GM11168 (cell line): ENCODE results near the gene SORBS2.

ENCODE experiments used
- in situ Hi-C: fragments of 300-500 bp; cut with MboI; formaldehyde crosslinking; loops from one replicate; pipeline ENCODE4 v1.12.0; 2022; ENCODE audit warnings: low sequenced_read_pairs; ENCODE audit not compliant: unreplicated experiment

SORBS2 gene

DNA sequence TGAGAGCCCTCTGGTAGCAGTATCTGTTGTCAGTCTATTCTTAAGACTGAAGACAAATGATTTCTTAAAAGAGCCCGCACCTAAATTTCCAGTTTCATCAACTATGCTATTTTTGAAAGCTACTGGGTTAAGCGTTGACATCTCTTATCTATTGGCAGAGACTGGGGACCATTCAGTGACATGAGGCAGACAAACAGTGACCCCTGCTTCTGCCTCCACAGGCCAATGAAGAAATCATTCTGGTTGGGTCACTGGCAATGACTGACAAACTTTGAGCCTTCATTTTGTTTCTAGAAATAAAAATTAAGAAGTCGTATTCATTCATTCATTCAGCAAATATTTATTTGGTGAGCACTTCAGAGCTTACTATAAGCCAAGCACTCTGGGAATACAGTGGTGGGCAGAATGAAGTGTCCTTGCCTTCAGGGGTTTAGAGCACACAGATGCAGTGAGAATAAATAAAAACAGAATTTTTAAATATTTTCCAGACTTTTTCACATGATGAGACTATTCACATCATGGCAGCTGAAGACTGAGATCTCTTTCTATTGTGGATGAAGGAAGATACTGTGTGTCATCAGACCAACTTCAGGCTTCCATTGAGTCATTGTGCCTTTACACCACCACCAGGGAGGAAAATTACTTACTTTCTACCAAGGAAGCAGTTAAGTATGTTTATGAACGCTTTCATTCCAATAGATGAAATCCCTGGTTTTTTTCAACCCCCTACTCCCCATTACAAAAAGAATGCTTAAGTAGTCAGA is 36.0 kb downstream of the SORBS2 start:
- in situ Hi-C loops = no loop called here

DNA sequence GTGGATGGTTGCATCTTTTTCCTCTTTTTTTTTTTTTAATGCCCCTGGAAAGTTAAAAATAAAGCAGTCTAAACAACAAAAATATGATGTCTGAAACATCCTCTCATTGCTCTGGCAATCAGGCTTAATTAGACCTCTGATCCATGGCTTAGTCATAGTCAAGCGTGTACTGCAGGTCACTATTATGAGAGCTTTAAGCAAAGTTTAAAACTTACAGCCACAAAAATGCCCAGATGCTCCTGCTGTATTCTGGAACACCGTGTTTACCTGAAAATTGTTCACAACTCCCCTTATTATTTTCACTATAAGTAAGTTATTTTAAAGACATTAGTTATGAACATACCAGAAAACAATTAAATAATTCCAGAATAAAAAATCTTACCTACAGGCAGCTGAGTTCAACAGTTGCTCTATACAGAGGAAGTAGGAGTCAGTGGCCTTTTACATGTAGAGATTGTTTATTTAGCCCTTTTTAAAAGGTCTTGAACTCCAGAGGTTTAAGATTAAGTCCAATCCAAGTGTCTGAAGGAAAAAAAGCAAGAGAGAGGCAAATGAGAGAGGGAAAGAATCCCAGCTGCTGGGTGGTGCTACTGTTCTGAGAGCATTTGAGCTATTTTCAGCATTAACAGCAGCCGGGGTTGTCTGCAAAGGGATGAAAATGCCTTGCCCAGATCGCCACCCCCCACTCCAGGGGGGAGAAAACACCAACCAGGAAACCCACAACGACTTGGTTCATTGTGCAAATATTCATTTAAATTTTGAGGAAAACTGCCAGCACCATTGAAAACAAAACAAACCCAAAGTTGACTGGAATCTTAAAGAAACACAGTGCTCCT is 36.9 kb downstream of the SORBS2 start:
- in situ Hi-C loops = no loop called here

DNA sequence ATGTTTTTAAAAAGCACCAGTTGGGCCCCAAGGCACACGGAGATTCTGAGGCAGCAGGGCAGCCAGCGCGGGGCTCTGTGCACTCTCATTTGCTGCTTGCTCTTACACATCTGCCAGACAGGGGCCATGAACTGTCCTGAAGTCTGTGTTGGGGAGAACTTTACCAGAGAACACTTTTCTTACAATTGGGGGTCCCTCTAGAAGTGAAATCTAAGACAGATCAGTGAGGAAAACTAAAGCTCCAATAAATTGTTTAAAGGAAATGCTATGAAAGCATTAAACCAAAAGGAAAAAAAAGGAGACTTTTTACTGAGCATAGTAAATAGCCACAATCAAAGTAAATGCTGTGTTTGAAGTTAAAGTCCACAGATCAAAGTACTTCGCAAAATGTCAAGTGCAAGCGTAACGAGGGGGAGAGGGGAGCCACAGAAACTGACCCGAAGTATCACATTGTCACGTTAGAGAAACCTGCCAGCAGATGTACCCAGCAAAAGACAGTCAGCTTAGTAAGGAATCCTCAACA is 37.8 kb downstream of the SORBS2 start:
- in situ Hi-C loops = no loop called here

DNA sequence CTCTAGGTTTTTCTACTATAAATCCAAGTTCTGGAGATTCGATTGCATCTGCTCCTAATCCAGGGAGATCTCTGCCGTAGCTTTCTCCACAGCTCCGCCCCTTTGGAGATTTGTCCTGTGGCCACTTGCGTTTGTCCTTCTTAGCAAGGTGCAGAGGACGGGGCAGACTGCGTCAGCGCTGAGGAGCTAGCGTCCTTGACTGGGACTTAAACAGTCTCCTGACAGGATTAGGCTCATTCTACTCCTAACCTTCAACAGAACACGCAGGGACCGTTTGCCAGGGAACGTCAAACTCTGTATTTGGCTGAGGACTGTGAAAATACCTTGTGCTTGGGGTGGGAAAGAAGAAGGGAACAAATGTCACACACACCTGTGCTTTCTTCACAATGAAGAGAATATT is 38.6 kb downstream of the SORBS2 start:
- in situ Hi-C loops = no loop called here

DNA sequence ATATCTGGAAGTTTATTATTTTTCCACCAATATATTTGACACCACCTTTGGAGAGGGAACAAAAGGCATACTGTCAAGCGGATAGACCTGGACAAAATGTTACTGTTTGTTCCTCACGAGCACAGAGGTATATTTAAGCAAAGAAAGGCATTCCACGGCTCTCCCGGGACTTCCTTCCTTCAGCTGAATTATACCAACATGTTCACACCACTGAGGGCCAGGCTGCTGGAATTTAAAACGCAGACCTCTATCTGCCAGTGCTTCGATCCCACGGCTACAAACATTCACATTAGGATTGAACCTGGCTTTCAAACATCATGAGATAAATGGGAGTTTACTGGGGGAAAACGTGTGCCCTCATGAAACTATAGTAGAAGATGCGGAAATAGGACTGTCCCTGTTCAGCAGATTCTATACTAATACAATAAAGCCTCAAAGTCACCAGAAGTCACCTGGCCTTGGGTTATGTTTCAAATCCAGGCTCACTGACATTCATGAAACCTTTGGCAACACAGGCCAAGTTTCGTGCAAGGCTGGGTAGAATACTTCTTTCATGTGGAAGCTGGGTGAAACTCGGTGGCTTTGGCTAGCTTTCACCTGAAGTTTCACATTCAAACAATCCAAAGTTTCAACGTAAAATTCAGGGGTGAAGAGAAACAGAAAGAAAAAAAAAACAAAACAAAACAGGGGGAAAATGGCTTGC is 39.5 kb downstream of the SORBS2 start:
- in situ Hi-C loops = no loop called here

DNA sequence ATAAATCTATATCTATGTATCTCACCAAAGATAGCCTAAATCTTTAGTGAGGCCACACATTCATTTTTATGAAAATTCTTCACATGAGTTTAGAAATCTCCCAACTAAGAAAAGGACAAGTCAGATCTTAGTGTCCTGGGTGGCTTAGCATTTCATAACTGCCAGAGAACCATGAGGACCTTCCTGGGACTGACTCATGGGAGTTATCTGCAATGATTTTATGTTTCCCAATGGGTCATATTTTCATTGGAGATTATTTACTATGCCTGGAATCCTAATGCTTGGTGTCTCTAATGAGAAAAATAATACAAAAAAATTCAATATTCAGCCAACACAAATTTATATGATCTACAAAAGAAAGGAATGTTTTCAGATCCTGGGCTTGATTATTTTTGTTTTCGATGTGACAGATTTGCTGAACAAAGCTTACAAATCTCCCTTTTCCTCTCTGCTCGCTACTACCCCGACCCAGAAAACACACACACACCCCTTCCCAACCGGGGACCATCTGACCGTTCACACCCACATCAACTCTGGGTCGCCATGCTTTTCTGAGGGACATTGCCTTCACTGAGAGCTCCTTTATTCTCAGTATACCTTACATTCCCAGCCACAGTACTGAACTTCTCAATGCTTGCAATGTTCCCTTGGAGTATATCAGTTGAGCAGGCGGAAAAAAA is 40.1 kb downstream of the SORBS2 start:
- in situ Hi-C loops = no loop called here

DNA sequence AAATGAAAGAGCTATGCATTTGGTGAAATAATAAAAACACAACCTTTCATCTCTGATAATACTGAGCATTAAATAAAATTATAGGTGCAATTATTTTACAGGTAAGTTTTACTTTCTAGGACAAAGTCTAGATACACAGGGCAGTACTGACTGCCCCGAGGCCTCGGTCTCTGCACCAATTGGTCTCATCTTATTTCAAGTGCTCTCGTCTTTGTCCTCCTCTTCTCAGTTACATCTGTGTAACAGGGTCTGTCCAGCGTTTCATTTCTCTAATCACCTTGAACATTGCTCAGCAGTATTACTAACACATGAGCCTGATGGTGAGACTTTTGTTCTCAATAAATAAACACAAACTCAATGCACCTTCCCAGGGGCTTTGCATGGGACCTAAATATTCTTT is 44.5 kb downstream of the SORBS2 start:
- in situ Hi-C loops = no loop called here

DNA sequence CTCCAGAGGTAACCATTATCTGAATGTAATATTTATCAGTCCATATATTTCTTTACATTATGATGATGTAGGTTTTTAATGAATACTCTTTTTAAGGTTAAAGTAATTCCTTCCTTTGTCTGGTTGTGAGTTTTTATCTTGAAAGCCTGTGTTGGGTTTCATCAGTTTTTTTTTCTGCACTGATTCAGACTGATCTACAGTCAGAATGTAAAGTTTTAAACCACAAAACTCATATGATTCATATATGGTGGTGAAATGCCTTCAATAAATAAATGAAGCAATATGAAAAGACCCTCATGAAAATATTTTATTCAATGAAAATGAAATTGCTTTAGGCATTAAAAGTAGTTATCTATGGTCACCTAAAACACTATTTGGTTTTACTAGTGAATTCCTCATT is 47.1 kb downstream of the SORBS2 start:
- in situ Hi-C loops = no loop called here

DNA sequence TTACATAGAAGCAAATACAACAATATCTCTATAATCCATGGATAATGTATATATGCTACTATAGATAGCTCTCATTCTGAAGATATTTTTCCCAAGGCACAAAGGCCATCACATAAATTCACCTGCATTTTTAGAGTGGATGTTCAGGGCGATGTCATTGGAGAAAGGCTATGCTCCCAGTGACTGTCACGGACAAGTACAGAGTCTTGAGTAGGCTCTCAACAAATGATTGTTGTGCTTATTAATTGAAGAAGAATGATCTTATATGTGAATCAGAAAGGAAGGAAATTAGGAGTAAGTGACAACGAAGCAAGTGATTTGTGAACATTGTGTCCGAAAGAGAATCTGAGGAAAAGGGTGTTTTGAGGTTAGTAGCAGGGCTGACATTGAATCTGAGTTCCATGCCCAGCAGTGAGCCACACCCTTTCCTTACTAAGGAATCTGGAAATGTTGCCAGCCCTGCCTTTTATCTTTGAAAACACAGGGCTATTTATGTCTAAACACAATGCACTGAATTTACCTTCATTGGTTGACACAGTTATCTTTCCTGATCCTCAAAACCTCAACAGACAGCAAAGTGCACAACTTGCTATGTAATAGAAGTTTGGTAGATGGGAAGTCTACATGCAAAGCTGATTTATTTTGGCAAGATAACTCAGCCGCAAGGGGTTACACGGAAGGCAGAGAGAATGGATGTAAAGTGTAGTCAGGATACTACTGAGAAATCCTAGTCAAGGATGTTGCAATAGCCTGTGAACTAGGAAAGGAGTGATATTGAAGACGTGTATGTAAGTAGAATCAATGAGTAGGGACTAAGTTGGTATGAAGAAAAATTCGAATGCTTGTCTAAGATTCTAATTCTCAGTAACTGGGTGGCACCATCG is 50.4 kb downstream of the SORBS2 start:
- in situ Hi-C loops = no loop called here

DNA sequence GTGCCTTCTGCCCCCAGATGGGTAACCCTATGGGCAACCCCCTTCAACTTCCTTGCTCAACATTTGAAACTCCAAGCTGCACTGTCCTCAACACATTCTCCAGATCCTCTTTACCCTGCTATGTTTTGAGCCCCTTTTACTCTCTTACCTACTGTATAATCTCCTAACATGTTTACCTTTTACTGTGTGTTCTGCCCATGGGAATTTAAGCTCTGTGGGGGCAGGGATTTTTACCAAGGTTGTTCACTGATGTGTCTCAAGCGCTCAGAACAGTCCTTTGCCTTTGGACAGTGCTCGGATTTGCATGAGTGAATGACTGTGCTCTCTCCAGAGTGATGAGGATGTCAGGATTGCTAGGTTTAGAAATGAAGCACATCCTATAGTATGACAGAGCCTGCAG is 53.2 kb downstream of the SORBS2 start:
- in situ Hi-C loops = no loop called here

DNA sequence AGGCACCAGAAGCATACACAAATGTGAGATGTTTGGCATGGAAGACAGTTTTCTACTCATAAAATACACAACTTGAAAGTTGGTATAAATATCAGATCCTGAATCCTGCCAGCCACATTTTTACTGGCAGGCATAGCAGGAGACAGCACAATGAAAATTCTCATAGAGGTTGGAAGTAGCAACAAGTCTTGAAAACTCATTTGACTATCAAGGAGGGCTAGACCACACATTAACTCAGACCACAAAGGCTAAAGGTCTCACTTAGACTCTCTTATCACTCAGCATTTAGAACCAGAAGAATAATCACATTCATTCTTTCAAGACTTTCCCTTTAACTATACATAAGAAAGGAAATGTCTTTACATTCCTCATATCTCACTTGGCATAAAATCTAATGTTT is 56.5 kb downstream of the SORBS2 start:
- in situ Hi-C loops = no loop called here

DNA sequence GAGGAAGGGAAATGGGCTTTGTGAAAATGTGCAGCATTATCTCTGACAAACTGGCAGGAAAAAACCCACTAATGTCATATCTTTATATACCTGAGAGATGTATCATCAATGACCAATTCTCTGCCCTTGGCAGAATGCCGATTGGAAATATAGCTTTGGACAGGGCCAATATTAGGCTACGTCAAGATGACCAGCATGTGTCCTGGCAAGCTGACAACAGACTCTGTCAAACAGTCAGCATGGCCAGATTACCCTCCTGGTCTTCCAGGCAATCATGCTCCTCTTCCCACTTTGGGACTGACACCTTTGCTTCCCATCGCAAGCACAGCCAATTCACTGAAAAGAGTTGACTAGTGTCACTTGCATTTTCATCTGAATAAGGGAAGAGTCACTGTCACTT is 57.0 kb downstream of the SORBS2 start:
- in situ Hi-C loops = no loop called here

DNA sequence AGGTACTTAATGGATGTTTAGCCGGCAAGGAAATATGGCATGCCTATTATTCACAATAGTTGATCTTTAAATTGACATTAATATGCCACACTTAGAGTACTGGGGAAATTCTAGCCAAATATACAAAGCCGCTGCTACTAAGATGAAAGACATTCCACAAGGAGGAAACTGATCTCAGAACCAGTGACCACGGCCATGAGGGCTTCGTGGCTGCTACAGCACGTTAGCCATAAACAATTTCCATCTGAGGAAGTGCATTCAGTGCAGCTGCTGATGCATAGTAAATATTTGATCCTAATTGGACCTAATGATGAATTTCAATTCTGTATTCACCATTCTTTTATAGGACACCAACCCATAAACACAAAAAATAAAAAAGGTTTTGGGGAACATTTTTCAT is 59.1 kb downstream of the SORBS2 start:
- in situ Hi-C loops = no loop called here

DNA sequence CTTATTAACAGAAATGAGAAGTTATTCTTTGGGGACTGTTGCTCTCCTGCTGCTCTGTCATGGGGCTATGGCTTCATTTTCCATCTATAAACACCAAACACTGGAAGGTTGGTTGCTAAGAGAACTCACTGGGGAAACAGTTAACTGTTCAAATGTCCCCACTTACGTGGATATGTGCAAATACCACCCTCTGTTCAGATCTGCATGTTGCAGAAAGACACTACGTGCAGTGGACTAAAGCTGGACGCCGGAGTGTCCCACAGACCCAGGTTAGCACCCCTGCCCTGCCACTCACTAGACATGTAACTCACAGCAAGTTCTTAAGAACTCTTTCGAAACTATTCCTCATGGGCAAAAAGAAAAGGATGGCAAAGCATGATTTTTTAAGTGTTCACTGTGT is 62.1 kb downstream of the SORBS2 start:
- in situ Hi-C loops = no loop called here

DNA sequence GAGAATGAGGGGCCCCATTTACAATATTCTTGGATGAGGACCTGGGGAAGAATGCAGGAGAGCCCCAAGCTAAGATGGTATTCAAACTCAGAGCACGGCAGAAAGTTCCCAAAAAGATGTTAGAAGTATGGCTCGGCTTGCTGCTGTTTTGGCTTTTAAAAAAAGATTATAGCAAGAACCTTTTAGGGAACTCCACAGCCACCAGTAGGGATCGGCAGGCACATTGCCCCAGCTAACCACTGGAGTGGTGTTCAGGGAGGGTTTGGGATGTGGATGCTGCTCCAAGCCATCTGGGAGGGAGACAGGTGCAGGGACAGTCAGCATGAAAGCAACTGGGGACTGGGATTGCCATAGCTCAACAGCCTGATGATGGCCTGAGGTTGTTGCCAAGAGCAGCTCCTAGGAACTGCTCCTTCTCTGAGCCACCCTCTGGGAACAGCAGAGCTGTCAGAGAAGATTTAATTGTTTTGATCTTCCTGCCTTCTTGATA is 63.0 kb downstream of the SORBS2 start:
- in situ Hi-C loops = no loop called here

DNA sequence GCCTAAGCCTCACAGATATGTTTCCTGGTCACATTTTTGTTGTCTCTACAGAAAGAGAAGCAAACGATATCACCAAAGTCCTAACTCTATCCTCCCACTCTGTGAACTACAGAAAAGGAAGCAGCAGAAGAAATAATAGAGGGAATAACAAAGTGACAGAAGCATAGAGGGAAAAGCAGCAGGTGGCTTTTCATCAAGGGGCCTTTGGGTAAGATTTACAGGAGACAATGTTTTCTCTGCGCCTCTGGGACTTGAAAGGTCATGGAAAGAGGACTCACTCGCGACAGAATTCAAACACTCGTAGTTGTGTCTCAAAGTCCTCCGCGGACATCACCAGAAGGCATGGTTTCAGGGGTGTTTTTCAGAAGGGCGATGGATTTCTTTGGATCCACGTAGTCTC is 66.1 kb downstream of the SORBS2 start:
- in situ Hi-C loops = no loop called here

DNA sequence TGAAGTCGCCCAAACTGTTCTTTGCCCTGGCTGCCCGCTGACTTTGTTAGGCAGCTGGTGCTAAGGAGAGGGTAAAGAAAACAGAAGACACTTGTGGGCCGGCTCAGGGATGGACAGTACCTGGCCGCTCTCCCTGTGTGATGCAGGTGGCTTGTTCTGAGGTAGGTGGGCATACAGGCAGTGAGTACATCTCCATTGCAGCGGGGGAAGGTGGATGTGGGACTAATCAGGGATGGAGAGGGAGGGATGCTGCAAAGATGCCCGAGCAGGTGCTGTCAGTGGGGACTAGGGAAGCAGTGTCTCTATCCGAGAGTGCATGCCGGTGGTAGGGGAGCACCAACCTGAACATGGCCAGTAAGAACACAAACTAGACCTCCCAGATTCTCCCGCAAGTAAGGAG is 67.0 kb downstream of the SORBS2 start:
- in situ Hi-C loops = no loop called here

DNA sequence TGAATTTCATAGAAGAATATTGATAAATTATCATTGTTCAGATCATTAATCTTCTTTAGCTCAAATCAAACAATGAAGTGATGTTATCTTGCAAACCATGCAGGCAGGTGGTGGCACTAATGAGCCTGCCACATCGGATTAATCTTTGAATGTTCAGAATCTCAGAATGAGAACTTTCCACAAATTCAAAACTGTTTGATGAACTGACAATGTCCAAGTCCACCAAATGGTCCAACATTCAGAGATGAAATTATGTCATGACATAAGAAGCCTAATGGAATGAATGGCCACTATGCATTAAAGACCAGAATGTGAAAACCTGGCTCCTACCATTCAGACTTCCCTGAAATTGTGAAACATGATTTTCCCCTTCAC is 67.5 kb downstream of the SORBS2 start:
- in situ Hi-C loops = no loop called here

DNA sequence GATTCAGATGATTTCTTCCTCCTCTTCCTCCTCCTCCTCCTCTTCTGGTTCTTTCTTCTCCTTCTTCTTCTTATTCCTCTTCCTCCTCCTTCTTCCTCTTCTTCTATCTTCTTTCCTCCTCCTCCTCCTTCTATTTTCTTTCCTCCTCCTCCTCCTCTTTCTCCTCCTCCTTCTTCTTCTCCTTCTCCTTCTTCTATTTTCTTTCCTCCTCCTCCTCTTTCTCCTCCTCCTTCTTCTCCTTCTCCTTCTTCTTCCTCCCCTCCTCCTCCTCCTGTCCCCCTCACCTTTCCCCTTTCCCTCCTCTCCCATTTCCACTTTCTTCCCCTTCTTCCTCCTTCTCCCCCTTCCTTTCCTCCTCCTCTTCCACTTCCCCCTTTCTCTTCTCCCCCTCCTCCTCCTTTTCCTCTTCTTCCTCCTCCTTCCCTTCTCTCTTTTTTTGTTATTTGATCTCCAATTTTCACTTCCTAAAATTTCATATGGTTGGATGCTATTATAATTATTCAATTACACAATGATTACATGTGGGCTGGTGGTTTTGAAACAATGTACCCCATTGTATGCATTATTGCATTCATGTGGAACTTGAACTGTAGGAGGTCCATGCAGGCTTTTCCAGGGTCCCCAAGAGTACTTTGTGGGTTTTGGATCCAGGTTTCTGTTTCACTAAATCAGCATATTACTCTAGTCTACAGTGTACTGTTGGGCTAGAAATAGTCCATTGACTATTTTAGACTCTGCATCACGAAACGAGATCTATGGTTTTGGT is 68.1 kb downstream of the SORBS2 start:
- in situ Hi-C loops = no loop called here
